ENCODE data around the gene PPM1M. TPM values are rescaled to one million over a fixed set of nuclear protein-coding genes. Genes with fewer than 3 reads are reported as not detected.

The PPM1M gene
- total RNA-seq, 2 donors from 2014 or later, result 45.7 to 47.7 TPM

DNA sequence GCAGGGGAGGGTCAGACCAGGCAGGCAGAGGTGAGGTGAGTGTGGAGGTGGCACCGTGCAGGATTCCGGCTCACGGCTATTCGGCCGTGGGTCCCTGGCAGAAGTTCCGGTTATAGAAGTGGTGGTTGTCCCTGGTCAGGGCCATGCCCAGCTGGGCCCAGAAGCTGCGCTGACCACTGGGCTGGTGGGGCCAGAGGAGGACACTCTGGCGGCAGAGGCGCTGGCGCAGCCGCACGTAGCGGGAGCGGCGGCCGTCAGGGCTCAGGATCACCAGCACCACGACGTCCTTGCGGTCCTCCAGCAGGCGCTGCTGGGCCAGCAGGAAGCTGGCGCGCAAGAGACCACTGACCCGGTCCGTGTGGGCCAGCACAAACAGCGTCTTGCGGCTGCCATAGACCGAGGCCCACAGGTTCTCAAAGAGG lies 24.4 kb upstream of the PPM1M start:
- Mint-ChIP-seq H3K36me3 (no peaks in the 10 kb centered on the region), H3K4me1 (ENCODE audit: low read depth in 2 of 2) (peaks cover 24 to 29% of the 10 kb centered on the region in 2 donors), H3K27ac (no peak overlapping the region), H3K4me3 (no peak overlapping the region), H3K27me3 (no peaks in the 10 kb centered on the region), H3K9me3 (no peaks in the 10 kb centered on the region)
- DNase-seq (ENCODE audit: low spot score), result no peak
- ATAC-seq, result no peak

DNA sequence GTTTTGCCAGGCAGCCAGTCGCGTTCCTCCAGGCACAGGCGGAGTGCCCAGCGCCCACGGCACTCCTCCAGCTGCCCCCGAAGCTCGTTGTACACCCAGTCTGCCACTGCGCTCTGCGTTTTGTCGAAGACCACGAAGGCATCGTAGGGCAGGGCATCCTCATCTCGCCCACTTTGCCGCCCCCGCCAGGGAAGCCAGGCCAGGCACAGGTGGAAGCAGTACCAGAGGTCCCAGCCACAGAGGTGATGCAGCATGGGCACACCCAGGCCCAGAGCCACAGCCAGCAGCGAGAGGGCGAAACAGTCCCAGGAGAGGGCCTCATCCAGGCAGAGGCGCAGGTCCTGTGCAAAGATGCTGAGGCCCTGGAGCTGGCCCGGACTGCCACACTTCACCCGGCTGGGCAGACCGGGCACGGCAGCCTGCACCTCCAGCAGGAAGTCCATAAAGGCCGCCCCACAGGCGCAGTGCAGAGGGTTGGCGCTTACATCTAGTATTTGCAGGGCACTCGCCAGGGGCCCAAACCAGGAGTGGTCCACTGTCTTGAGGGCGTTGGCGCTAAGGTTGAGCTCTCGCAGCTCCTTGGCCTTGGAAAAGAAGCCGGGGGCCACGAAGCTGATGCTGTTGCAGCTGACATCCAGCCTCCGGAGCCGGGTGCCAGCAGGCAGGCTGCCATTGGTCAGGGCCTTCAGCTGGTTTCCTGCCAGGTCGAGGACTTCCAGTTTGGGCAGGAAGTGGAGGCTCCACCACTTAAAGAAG lies 23.8 kb upstream of the PPM1M start:
- no peak for ATAC-seq
- Mint-ChIP-seq H3K4me1 (ENCODE audit: low read depth in 2 of 2) (peaks cover 26 to 32% of the 10 kb centered on the region in 2 donors), H3K27ac (peak overlapping the region in 1 of 2 donors; percentile 47), H3K27me3 (no peaks in the 10 kb centered on the region), H3K36me3 (no peaks in the 10 kb centered on the region), H3K9me3 (no peaks in the 10 kb centered on the region), H3K4me3 (peak overlapping the region; percentile 2)
- no peak for DNase-seq (ENCODE audit: low spot score)

DNA sequence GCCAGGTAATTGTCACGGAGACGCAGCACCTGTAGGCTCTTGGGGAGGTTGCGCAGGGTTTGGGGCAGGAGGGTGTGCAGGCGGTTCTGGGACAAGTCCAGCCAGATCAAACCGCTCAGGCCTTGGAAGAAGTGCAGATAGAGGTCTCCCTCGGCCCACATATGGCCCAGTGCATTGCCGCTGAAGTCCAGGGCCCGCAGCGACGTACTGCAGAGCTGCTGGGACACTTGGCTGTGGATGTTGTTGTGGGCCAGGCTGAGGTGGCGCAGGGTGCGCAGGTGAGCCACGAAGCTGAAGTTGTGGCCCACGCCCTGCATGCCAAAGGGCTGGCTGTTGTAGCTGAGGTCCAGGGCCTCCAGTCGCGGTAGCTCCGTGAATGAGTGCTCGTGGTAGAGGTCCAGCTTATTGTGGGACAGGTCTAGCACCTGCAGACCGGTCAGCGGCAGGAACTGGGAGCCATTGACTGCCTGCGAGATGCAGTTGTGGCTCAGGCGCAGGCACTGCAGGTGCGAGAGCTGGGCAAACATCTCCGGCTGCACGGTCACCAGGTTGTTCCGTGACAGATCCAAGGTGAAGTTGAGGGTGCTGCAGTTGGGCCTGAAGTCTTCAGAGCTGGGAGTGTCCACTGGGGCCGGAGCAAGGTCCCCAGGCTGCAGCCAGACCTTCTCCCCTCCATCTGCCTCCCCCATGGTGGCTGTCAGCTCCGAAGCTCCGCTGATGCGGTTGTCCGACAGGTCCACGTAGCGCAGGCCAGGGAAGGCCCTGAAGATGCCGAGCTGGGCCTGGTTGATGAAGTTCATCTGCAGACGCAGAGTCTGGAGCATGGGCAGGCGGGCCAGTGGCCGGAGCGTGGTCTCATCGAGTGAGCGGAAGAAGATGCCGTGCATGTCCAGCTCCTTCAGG lies 23.0 kb upstream of the PPM1M start:
- no peak for ATAC-seq
- H3K27me3 Mint-ChIP-seq, result no peaks in the 10 kb centered on the region

DNA sequence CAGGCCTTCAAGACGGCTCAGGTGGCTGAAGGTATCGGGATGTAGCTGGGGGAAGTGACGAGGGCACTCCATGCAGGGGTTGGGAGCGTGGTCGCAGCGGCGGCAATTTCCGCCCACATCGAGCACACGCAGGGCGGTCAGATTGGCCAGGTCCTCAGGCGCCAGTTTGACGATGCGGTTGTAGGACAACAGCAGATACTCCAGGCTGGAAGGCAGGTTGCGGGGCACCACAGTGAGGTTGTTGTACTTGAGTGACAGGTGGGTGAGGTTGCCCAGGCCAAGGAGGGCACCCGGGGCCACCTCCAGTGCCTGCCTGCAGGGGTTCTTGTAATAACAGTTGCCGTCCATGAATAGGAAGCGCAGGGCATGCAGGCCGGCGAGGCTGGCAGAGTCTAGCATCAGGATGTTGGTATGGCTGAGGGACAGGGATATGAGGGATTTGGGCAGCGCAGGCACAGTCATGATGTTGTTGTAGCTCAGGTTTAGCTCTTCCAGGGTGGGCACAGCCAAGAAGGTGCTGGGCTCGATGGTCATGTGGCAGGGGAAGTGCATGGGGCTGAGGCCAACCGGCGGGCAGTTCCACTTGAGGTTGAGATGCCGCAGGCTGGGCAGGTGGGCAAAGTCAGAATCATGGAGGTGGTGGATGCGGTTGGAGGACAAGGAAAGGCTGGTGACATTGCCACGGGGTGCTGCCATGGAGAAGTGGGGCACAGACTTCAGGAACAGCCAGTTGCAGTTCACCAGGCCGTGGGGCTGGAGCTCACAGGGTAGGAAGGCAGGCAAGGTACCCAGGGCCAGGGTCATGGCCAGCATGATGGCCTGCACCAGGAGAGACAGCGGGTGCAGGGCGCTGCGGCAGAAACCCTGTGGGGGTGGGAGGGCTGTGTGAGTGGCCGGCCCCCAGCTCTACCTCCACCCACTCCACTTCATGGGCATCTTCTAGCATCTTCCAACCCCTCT lies 21.8 kb upstream of the PPM1M start:
- Mint-ChIP-seq H3K36me3 (no peaks in the 10 kb centered on the region), H3K27ac (no peak overlapping the region), H3K9me3 (no peaks in the 10 kb centered on the region), H3K27me3 (no peaks in the 10 kb centered on the region), H3K4me1 (ENCODE audit: low read depth in 2 of 2) (peaks cover 18 to 19% of the 10 kb centered on the region in 2 donors), H3K4me3 (no peak overlapping the region)
- DNase-seq (ENCODE audit: low spot score), result no peak
- ATAC-seq, result no peak

More for the DNA sequence above, 23.0 kb upstream of the PPM1M start:
- no peak for DNase-seq (ENCODE audit: low spot score)
- Mint-ChIP-seq H3K4me1 (ENCODE audit: low read depth in 2 of 2) (peaks cover 21 to 26% of the 10 kb centered on the region in 2 donors), H3K9me3 (no peaks in the 10 kb centered on the region), H3K36me3 (no peaks in the 10 kb centered on the region), H3K27ac (peak overlapping the region in 1 of 2 donors; percentile 47), H3K4me3 (peak overlapping the region; percentile 2)

DNA sequence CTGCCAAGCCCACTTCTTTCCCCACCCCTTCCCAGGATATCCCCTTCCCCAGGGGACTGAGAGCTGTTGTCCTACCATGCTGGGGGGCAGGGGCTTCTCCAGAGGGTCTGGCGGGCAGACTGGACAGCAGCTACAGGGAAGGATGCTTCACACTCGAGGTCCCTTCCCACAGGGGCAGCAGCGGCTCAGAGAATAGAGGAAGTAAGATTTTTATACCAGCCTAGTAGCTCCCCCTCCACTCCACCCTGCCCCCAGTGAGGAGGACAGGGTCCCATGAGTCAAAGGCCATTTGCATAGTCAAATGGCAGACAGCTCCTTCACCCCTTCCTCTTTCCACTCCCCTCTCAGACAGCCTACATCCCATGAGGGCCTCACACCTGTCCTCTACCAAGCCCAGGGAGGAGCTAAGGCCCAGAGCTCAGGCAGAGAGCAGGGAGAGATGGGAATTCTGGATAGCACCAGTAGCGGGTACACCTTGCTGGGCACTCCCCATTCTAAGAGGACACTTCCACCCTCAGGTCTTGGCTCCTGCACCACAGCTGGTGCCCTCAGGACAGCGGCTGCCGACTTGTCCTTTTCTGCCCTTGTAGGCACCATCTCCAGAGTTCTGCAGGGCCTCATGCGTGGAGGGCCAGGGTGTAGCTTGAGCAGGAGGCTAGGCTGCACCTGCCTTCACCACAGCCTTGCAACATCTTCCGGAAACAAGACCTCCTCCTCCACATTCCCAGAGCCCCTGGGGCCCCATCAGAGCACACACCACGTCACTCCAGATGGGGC lies 19.9 kb upstream of the PPM1M start, which contains the start of gene TLR9:
Gene TLR9 (minus strand): TSS at position 194 of the 777 bp plus-strand sequence. CDS start 116 bp downstream, at position 78.
- H3K36me3 Mint-ChIP-seq, result no peaks in the 10 kb centered on the region
- DNase-seq (ENCODE audit: low spot score), result no peak
- H3K27ac Mint-ChIP-seq, result peak within 1 kb of the TSS; percentile 29 to 64
- H3K9me3 Mint-ChIP-seq, result no peaks in the 10 kb centered on the region
- H3K4me1 Mint-ChIP-seq (ENCODE audit: low read depth in 2 of 2), result peaks cover 9 to 11% of the 10 kb centered on the region in 2 donors
- no peak within 1 kb of the TSS for H3K4me3 Mint-ChIP-seq
- no peaks in the 10 kb centered on the region for H3K27me3 Mint-ChIP-seq
- peak in 1 of 2 donors; percentile 37 for ATAC-seq

DNA sequence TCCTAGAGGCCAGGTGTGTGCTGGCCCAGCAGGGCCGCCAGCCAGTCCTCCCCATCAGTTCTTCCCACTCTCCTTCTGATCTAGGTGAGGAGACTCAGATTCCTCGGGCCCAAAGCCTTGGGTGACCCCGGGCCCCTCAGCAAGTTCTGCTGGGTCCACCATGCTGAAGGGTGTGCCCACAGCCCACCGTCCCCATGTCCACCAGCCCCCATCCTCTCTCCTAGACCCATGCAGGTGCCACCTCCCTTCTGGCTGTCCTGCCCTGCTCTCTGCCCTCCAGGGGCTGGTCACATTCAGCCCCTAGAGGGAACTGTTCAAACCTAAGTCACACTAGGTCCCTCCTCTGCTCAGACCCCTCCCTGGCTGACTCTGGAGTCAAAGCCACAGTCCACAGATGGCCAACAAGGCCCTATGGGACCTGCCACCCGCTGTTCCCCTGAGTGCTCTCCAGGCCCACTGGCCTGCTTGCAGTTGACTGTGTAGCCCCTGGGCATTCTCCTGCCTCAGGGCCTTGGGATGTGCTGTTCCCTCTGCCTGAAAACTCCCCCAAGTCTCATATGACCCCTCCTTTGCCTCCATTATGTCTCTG lies 19.2 kb upstream of the PPM1M start:
- peaks cover 10 to 13% of the 10 kb centered on the region in 2 donors for H3K4me1 Mint-ChIP-seq (ENCODE audit: low read depth in 2 of 2)
- H3K27ac Mint-ChIP-seq, result peak overlapping the region; percentile 29 to 64
- H3K4me3 Mint-ChIP-seq, result no peak overlapping the region
- H3K27me3 Mint-ChIP-seq, result no peaks in the 10 kb centered on the region
- H3K36me3 Mint-ChIP-seq, result no peaks in the 10 kb centered on the region
- no peaks in the 10 kb centered on the region for H3K9me3 Mint-ChIP-seq
- no peak for DNase-seq (ENCODE audit: low spot score)
- peak in 1 of 2 donors; percentile 29 for ATAC-seq

DNA sequence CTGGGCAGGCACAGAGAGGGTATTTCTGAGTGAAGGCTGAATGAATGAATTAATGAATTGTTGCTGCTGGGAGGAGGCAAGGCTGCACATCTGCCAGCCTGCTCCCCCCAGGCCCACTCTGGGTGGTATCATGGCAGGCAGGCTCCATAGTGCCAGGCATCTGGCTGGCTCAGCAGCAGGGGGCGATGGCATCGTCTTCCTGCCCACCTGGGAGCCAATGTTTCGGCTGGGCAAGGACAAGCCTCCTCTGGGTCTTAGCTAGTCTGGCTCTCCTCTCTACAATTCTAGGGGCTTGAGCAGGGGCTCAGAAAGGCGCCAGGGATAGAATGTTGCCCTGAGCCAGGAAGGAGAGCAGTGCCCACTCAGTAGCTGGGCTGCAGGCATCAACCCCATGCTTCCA lies 18.4 kb upstream of the PPM1M start:
- Mint-ChIP-seq H3K4me1 (ENCODE audit: low read depth in 2 of 2) (peaks cover 15 to 17% of the 10 kb centered on the region in 2 donors), H3K36me3 (no peaks in the 10 kb centered on the region), H3K9me3 (no peaks in the 10 kb centered on the region), H3K27me3 (no peaks in the 10 kb centered on the region), H3K27ac (peak overlapping the region; percentile 29 to 64), H3K4me3 (no peak overlapping the region)
- DNase-seq (ENCODE audit: low spot score) (no peak), ATAC-seq (no peak)

DNA sequence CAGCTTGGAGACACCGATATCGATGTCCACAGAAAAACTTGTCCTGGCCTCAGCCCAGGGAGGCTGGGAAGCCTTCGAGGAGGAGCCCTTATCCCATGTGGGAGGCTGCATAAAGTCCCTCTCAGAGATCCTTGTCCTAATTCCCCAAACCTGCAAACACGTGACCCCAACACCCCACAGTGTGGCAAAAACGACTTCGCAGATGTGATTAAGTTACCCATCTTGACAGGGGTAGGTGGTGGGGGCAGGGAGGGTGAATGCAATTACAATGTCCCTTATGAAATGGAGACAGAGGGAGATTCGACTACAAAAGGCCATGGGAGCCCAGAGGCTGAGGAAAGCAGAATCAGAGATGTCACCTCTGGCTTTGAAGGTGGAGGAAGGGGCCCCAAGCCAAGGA lies 17.8 kb upstream of the PPM1M start:
- Mint-ChIP-seq H3K4me1 (ENCODE audit: low read depth in 2 of 2) (peaks cover 15 to 21% of the 10 kb centered on the region in 2 donors), H3K27ac (no peak overlapping the region), H3K36me3 (no peaks in the 10 kb centered on the region), H3K4me3 (no peak overlapping the region), H3K9me3 (no peaks in the 10 kb centered on the region), H3K27me3 (no peaks in the 10 kb centered on the region)
- ATAC-seq (no peak), DNase-seq (ENCODE audit: low spot score) (no peak)

DNA sequence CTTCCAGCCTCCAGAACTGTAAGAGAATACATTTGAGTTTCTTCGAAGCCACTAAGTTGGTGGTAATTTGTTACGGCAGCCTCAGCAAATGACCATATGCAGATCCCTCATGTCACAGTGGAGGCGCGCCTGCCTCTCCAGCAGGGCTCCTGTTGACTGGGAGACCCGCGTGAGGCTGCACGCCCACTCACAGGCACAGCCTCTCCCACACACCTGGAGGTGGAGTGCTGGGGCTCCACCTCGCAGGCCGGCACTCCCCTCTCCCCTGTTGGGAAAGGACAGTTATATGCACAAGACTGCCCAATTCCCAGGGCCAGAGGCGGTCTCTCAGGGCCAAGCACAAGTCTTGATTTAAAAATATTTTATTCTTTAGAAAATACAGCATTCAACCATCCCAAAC lies 17.3 kb upstream of the PPM1M start:
- H3K36me3 Mint-ChIP-seq, result no peaks in the 10 kb centered on the region
- no peak for DNase-seq (ENCODE audit: low spot score)
- H3K4me3 Mint-ChIP-seq, result no peak overlapping the region
- H3K4me1 Mint-ChIP-seq (ENCODE audit: low read depth in 2 of 2), result peaks cover 15 to 21% of the 10 kb centered on the region in 2 donors
- no peak for ATAC-seq
- H3K27ac Mint-ChIP-seq, result no peak overlapping the region
- H3K9me3 Mint-ChIP-seq, result no peaks in the 10 kb centered on the region
- H3K27me3 Mint-ChIP-seq, result no peaks in the 10 kb centered on the region

DNA sequence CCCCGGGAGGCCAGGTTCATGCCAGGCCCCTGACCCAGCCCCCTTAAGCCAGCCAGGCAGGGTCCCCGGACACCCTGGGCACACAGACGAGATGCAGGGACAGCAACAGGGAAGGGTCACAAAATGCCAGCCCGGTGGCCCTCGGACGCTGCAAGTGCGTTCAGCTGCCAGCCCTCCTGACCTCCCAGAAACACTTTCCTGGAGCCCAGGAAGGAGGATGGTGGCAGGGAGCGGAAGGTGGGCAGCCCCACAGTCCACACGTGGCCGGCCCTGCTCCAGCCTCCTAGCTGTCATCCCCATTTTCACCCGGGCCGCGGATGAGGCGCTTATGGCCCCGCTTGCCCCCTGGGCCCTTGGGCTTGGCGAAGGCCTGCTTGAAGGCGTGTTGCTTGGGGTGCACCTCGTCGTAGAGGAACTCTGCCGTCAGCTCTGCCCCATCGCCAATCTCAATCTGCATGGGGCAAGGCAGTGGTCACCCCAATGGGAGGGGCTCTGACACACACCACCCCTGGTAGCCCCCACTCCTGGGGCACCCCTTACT lies 16.7 kb upstream of the PPM1M start:
- H3K4me1 Mint-ChIP-seq (ENCODE audit: low read depth in 2 of 2), result peaks cover 15 to 21% of the 10 kb centered on the region in 2 donors
- no peaks in the 10 kb centered on the region for H3K36me3 Mint-ChIP-seq

DNA sequence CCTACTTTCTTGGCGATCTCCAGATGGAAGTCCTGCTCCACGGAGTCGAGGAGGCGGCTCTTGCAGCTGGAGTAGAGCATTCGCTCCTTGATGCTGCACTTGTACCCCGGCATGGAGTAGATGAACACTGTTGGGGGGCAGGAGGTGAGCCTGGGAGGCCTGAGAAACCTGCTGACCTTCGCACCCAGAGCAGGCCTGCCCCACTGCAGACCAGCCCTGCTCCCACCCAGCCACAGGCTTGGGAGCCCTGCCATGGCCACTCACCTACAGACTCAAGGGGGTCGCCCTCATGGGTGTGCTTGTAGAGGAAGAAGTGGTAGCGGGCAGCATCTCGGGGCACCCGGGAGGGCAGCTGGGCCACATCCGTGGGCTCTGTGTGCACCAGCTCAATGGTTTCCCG lies 15.9 kb upstream of the PPM1M start:
- H3K27ac Mint-ChIP-seq, result no peak overlapping the region
- no peak for ATAC-seq
- peaks cover 15 to 21% of the 10 kb centered on the region in 2 donors for H3K4me1 Mint-ChIP-seq (ENCODE audit: low read depth in 2 of 2)
- H3K36me3 Mint-ChIP-seq, result no peaks in the 10 kb centered on the region
- no peaks in the 10 kb centered on the region for H3K27me3 Mint-ChIP-seq
- no peak overlapping the region for H3K4me3 Mint-ChIP-seq
- H3K9me3 Mint-ChIP-seq, result no peaks in the 10 kb centered on the region
- DNase-seq (ENCODE audit: low spot score), result no peak

More for the DNA sequence above, 16.7 kb upstream of the PPM1M start:
- no peaks in the 10 kb centered on the region for H3K9me3 Mint-ChIP-seq
- no peak overlapping the region for H3K27ac Mint-ChIP-seq
- DNase-seq (ENCODE audit: low spot score) (no peak), ATAC-seq (no peak)
- H3K27me3 Mint-ChIP-seq, result no peaks in the 10 kb centered on the region
- no peak overlapping the region for H3K4me3 Mint-ChIP-seq

DNA sequence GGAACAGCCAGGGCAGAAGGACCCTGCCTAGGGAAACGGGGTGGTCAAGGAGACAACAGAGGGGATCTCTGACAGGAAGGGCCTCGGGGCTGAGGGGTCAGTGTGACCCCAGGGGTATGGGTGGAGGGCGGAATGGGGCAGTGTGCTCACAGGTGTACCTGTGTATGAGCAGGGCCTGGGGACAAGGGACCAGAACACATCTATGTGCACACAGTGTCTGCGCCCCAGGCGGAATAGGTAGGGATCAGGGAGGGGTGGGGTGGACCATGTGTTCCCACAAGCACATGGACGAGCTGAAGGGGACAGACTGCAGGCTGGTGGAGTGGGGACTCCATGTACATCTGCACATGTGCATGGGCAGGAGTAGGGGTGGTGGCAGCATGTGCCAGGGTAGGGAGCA lies 15.1 kb upstream of the PPM1M start:
- no peak for ATAC-seq
- Mint-ChIP-seq H3K36me3 (no peaks in the 10 kb centered on the region), H3K27me3 (no peaks in the 10 kb centered on the region), H3K4me1 (ENCODE audit: low read depth in 2 of 2) (peaks cover 15 to 26% of the 10 kb centered on the region in 2 donors), H3K4me3 (no peak overlapping the region), H3K9me3 (no peaks in the 10 kb centered on the region), H3K27ac (peak overlapping the region in 1 of 2 donors; percentile 21)
- no peak for DNase-seq (ENCODE audit: low spot score)
